ENCODE results near the gene TSHZ2. TPM values are rescaled to one million over a fixed set of nuclear protein-coding genes. Genes with fewer than 3 reads are reported as not detected.

The TSHZ2 gene
- polyA plus RNA-seq, 12 donors = 8.0 to 36.9 (median 14.7) TPM; not detected in 1

- DNase-seq = no peak
Observed at GRCh38 chr20:53274365-53274764, 302.2 kb downstream of the TSHZ2 start.

GRCh38 chr20:53274807-53275206 lies 302.6 kb downstream of the TSHZ2 start:
- DNase-seq = no peak

DNA sequence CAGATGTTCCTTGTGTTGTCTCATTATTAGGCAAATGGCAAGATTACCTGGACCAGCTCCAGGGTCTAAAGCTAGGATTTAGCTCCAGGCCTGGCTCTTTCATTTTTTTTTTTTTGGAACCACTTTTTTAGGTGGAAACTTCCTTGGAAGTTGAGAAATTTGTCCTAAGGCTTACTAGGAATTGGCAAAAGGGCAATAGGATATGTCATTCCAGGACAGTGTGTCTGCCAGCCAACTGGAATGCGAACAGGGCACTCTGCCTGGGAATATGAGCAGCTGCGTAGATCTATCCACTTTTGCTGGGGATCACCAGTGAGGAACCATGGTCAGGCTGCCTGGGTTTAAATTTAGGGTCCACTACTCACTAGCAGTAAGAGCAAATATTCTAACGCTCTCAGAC lies 304.0 kb downstream of the TSHZ2 start:
- peak; percentile 43 for DNase-seq

DNA sequence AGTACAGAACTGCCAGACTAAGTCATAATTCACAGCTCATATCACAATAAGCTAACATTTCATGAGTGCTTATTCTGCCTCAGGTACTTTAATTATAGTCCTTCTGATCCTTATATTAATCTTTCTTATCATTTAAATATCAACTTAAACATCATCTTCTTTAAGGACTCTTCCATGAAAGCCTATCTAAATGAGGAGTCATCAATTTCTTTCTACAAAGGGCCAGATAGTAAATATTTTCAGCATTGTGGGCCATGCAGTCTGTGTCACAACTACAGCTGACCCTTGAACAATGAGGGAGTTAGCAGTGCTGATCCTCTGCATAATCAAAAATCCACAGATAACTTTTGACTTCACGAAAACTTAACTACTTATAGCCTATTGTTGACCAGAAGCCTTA lies 306.4 kb downstream of the TSHZ2 start:
- DNase-seq = no peak

DNA sequence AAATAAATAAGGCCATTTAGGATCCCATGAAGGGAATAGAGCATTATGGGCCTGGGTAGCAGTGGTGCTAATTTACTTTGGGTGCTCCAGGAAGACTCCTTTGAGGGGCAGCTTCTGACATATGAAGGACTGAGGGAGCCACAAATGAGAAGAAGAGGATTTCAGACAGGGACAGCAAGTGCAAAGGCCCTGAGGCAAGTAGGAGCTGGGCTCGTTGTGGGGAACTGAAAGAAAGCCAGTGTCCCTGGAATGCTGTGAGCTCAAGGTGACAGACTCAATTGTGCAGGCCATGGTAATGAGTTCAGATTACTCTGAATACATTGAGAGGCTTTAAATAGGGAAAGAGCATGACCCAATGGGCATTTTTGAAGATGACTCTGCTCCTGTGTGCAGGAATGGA lies 307.6 kb downstream of the TSHZ2 start:
- no peak for DNase-seq

DNA sequence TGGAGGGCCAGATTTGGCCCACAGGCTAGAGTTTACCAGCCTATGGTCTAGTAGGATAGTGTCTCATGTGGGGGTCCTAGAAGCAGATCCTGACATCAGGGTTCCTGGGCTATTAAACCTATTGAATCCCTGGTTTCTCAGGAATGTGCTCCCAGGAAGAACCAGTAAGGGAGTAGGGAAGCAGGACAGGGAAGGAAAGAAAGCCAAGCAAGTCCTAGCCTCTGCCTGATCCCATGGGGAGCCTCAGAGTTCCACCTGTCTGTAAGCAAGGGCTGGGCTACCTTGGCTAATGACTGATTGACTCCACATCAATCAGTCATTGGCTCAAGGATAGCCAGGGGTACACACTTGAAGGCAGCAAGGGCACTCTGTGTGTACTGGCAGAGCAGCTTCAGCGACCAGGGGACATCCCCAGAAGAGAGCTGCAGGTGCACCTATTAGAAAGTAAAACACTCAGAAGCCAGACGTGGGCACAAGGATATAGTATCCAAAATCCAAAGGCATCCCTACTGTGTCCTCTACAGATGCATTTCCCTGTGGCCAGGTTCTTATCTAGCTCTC lies 309.5 kb downstream of the TSHZ2 start:
- DNase-seq = no peak

DNA sequence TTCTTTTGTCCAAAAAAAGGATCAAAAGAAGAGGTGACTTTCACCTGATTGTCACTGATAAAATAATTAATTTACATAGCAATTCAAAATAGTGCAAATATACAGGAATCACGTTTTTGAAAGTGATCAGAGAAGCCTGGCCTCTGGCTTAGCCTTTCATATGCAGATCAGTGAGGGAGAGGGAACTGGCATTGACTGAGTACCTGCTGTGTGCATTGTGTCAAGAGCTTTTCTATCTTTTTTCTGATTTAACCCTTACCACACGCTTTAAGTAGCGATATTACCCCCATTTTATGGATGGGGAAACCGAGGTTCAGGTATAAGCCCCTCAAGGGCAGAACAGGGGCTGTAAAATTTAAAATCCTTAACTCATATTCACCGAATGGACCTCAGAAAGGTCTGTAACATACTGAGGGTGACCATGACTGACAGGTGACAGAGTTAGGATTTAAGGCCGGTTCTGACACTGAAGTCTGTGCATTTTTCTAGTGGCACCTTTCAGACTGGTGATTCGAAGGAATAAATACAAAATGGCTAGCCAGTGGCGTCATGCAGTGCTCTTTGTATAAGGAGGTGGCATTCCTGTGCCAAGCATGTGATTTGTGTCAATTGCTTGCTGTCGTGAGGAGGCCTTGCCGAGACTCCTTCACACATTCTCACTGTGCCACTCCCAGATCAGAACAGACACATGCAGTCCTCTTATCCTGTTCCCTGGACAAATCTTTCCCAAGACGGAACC lies 310.2 kb downstream of the TSHZ2 start:
- DNase-seq = no peak

- DNase-seq = no peak
Observed at GRCh38 chr20:53283011-53283410, 310.9 kb downstream of the TSHZ2 start.

- DNase-seq = no peak
Observed at GRCh38 chr20:53283597-53283996, 311.4 kb downstream of the TSHZ2 start.

- DNase-seq = no peak
Observed at GRCh38 chr20:53284256-53284655, 312.1 kb downstream of the TSHZ2 start.

DNA sequence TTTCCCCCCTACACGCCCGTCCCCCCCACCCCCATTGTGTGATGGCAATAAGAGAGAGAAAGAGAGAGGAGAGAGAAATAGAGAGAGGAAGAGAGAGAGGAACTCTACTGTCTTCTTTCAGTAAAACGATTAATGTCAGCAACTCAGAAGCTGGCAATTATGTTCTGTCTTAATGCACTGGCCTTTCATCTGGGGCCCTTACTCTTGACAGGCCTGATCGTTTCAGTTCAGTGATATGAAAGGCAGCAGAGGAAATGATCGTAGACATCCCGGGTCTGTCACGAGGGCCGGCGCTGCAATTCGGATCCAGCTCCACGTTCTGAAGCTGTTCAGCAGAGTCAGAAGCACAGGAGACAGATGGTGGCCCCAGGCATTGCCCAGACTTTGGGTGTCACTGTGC lies 312.5 kb downstream of the TSHZ2 start:
- DNase-seq = no peak

- DNase-seq = no peak
Observed at GRCh38 chr20:53287357-53288042, 315.3 kb downstream of the TSHZ2 start.

- no peak for DNase-seq
Observed at GRCh38 chr20:53291548-53291947, 319.4 kb downstream of the TSHZ2 start.

DNA sequence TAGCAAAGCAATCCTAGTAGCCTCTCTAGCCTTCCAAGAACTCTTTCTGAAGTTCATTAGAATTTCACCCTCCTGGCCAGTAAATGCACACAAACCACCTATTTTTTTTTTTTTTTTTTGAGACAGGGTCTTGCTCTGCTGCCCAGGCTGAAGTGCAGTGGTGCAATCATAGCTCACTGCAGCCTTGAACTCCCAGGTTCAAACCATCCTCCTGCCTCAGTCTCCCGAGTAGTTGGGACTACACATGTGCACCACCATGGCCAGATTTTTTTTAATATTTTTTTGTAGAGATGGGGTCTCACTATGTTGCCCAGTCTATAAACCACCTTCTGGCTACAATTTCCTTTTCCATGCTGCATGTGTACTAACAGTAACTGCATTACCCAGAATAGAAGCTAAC lies 320.2 kb downstream of the TSHZ2 start:
- DNase-seq = no peak

DNA sequence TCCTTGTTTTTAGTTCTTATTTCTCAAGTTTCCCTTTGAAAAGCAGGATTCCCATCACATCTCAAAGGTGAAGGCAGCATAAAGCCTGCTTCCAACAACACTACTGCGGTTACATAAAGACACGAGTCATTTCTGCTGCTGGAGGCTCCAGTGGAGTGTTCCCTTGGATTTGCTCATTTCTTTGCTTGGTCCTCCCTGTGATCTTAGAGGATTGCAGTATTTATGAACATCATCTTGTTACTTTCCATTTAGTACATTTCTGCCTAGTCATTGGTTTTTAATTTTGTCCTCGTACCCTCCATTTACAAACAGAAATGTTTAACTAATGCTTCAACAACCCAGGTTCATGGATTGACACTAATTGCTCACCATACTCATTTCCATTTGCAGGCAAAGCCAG lies 322.6 kb downstream of the TSHZ2 start:
- no peak for DNase-seq

- DNase-seq = no peak
Observed at GRCh38 chr20:53296025-53296424, 323.9 kb downstream of the TSHZ2 start.

DNA sequence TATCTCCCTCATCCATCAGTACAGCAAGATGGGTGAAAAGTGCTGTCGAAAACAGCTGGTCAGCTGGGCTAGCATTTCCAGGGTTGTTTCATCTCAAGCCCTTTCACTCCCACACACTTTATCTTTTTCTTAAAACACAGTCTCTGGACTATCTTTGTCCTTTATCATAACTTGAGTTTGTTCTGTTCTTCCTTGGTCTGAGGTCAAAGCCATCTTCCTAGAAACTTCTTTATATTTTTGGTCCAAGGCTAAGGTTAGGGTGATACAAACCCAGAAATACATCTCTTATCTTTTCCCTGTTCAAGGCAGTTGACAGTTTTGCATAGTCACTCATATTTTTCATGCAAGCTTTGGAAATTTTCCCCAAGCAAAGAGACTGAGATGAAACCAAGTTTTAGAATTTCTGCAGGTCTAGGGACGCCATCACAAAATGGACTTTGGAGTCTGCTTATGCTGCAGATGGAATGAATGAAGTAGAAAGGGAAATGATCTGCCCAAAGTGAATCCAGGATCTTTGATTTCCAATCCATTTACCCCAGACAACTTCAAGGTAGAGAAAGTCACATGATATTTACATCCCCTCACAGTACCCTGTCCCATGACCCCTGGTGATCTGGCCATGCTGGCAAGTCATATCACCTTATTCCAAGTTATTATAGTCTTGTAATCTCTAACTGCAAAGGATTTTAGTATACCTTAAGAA lies 324.4 kb downstream of the TSHZ2 start:
- no peak for DNase-seq

GRCh38 chr20:53297154-53297529 lies 325.0 kb downstream of the TSHZ2 start:
- DNase-seq = no peak

GRCh38 chr20:53298260-53298659 lies 326.1 kb downstream of the TSHZ2 start:
- DNase-seq = no peak

DNA sequence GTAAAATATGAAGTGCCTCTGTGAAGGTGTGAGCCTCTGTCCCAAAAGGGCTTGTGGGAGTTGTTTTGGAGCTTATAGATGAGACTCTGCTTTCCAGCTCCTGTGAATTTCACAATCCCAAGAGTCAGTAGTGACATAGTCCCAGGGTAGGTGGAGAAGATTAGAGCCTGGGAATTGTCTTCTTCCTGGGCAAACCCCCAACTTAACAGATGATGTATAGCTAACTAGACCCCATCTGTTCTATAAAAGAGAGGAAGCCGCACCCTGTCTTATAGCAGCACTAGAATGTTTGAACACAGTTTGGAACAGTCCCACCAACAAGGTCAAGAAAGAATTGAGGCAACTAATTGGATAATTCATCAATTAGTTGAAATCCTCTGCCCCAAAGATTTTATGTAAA lies 326.8 kb downstream of the TSHZ2 start:
- DNase-seq = no peak

DNA sequence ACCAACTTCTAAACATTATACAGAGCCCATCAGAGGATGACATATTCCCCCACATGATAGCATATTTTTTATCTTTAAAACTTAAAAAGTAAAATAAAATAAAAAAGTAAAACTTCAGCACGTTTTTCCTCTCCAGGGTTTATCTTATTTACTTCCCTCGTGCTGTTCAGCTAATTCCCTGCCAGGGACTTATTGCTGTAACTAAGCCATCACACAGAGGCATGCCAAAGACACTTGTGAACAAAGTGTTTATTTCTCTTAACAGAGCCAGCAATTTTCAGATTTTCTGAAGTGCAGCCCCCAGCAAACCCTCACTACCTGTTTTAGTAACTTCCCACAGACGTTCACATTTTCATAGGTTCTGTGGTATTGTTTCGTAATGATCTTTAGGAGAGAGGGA lies 327.7 kb downstream of the TSHZ2 start:
- no peak for DNase-seq

- no peak for DNase-seq
Observed at GRCh38 chr20:53301869-53302268, 329.7 kb downstream of the TSHZ2 start.

All from muscle of arm (tissue), 12 donors.